GM18868 (cell line): ENCODE results near the gene ASB1.
"Not testable (repeated sequence)": the region's sequence is repeated elsewhere in the genome, so short reads cannot be mapped to it uniquely, and the experiment has no call there.

ENCODE experiments used
- ATAC-seq: cut with Tn5 transposase; IDR thresholded peaks from one replicate; pipeline ENCODE4 v1.9.1; 2021; ENCODE audit warnings: mild to moderate bottlenecking, moderate library complexity; ENCODE audit not compliant: unreplicated experiment

Gene ASB1

DNA sequence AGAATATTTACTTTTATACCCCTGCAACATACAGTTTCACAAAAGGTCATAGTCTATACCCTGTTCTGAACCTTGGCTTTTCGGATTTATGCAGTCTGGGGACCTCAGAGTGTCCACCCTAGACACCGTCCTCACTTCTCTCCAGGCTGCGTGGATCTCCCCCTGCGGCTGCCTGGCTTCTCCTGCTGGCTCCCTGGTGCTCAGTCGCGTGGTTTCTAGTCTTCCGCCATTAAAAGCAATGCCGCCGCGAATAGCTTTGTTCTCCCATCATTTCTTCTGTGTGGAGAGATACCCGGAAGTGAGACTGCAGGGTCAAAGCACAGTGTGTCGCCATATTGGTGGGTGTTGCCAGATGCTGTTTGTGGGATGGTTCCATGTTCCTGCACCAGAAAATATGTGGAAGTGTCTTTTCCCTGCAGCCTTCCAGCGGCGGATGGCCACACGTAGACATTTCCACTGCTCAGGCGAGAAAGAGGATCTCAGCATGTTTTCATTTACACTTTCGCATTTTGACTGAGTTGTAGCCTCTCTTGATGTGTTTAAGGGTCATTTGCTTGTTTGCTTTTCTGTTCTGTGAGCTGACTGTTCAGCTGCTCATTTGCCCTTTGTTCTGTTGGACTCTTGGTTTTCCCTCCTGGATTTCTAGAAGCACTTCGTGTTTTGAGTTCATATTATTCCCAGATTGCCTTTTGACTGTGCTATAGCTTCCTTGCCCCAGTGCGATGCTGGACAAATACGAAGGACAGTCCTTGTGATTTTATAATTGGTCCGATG, 22.9 kb upstream of the ASB1 start:
- no peak for ATAC-seq

DNA sequence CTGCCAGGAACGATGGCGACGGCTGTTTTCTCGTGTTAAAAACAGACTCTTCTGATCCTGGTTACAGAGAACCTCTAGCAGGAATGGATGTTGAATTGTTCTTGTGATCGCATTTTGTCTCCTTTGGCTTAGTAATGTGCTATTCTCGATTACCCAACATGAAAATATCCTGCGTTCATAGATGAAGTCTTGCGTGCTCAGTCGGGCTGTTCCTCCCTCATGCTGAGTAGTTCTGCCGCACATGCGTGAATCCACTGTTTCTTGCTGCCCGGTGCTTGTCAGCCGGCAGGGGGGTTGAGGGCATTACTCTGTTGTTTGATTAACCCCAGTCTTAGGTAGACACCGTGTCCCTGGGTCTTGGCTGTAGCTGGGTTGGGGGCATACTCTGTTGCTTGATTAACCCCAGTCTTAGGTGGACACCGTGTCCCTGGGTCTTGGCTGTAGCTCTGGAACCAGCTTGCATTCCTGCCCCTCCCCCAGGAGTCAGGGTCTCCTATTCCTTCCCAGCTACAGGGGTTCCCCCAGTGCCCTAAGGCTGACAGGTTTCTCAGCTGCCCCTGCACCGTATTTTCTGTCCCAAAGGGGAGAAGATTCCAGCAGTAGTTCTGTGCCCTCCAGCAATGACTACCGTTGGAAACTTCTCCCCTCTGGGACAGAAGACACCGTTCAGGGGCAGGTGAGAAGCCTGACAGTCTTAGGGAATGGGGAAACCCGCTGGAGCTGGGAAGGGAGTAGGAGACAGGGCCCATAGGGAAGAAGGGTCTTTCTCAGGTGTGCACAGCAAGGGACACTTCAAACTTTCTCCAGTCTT, 22.1 kb upstream of the ASB1 start:
- ATAC-seq = no peak

DNA sequence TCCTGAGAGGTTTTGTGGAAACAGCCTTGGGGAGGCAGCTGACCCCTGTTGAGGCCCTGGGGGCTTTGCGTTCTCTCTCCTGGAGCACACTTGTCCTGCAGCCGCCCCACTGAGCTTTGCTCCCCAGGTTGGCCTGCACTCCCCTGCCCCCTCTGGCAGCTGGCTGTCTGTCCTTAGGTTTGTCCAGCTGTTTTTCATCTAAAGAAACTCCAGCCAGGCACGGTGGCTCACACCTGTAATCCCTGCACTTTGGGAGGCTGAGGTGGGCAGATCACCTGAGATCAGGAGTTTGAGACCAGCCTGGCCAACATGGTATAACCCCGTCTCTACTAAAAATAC, 21.5 kb upstream of the ASB1 start:
- not testable (repeated sequence) for ATAC-seq

DNA sequence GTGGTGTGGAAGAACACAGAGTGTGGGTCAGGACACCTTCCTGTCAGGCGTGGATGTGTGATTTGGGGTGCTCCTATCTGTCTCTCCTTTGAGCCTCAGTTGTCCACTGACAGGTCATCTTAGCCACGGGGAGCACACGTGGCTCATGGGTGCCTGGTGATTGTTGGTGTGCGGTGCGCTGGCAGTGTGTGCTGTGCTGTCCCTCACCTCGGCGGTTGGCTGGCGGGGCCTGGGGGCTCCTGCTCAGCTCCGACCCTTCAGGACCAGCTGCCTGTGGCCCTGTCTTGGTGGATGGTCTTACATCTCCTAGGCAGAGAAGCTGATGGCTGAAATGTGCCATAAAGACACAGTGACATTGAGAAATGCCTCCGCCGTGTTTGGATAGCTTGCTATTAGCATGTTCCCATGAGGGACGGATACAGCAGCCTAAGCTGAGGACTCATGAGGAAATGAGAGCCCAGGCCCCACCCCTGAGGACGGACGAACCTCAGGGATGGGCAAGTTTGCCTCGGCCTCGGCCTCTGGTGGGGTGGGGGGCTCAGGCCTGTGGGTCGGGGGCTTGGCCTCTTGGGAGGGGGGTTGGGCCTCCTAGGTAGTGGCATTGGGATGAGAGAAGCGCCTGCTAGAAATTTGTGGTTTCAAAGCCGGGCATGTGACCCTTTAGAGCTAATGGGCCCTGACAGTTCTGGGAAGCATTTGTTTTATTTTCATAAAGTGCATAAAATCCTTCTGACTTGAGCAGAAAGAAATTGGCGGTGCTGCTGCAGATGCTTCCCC, 20.3 kb upstream of the ASB1 start:
- ATAC-seq = no peak

DNA sequence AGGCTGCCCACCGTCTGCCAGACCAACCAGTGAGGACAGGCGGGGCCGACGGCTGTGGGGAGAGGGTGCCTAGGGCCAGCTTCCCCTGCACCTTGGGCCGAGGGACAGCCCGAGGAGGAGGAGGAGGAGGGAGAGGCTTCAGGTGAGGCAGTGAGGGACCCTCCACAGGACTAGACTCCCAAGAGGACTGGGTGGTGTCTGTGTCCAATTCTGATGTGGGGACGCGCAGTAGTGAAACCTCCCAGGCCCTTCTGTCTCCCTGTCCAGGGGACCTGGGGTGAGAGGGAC, 19.8 kb upstream of the ASB1 start:
- ATAC-seq = no peak

GRCh38 chr2:238407566-238407965, 19.2 kb upstream of the ASB1 start:
- ATAC-seq = no peak

DNA sequence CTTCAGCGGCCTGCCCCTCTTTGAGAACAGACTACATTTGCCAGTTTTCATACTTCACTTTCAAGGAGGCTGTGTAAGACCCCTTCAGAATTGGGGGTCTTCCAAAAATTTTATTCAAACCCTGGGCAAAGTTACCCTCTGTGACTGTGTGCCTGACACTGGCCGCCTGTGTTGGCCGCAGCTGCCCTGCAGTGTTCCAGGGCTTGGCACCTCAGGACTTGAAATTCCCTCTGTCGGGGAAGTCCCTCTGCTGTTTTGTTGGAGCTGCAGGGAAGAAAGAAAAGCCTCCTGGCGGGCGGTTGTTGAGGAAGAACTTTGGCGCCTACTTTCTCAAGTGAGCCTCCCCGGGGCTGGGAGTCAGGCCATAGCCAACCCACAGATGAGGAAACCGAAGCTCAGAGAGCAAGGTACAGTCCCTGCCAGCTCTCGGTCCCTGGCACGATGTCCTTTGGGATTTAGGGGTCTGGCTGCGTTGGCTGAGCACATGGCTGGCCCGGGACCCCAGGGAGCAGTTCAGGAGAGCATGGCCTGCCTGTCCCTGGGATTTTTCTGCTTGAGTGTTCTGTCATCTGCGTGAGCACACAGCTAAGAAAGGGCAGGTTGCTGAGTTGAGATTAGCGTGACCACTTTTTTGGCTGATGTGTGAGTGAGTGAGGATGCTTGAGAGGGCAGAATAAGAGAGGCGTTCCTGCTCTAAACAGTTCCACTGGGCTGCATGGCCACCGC, 17.9 kb upstream of the ASB1 start:
- ATAC-seq = no peak

DNA sequence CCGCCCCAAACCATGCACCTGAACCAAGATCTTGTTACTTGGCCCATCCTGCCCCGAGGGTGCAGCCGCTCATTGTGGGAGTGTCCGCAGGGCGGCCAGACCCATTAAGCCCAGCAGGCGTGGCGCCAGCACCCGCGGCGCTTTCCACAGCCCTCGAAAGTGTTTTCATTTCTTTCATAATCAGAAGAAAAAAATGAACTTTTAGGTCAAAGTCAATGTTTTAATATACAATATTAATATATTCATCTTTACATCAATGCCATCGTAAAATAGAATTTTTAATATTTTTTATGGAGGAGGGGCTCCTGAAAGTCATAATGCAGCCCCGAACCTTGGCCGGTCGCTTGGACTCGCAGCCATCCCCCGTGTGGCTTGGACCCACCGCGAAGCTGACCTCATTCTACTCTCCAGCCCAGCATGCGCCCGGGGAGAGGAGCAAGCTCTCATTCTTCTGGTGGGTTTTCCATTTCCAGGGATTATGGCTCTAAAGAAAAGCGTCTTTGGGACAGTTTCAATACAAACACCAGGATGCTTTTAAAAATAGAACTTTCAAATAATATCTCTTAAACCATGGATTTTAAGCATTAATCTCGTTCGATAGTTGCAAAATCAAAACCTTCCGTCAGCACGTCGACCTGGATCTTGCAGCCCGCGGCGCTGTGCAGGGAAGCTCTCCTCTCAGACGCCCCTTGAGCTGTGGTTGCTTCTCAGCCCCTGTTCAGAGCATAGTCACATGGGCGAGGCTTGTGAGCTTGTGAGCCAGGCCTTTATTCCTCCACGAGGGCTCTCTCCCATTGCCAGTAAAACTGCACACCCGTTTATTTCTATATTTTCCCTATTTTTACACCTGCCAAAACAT, 17.2 kb upstream of the ASB1 start:
- no peak for ATAC-seq

- ATAC-seq = no peak
Measured at GRCh38 chr2:238412067-238412767, 14.5 kb upstream of the ASB1 start.

GRCh38 chr2:238413368-238413767, 13.4 kb upstream of the ASB1 start:
- ATAC-seq = no peak

DNA sequence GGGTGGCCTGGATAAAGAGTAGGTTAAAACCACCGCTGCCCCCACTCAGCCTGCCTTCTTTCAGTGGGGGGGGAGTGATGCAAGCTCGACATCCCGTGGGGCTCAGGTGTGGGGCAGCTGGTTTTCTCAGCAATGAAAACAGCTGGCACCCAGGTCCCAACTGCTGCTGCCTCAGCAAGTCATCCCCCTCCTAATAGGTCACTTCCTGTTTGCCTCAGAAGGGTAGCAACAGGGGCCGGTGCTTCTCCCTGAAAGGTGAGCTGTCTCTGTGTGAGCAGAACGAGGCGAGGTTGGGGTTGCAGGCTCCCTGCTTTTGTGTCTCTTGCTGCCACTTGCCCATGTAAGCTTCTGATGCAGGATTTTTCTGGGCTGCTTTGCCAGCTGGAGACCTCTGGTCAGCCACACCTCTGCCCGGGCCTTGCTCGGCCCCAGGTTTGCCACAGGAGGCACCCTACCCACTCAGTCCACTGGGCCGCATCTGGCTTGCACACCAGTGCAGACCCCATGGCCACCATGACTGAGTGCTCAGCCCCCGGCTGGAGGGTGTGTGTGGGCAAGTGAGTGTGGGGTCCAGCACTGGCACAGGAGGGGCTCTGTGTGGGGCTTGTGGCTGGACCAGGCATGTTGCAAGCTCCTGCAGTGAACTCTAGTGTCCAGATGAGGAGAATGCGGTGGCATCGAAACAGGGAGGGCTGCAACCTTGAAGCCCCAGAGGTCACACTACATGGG, 11.5 kb upstream of the ASB1 start:
- no peak for ATAC-seq

- no peak for ATAC-seq
Measured at GRCh38 chr2:238415893-238416292, 10.8 kb upstream of the ASB1 start.

GRCh38 chr2:238418196-238418998, 8.3 kb upstream of the ASB1 start:
- ATAC-seq = no peak

- ATAC-seq = no peak
Measured at GRCh38 chr2:238418999-238419546, 7.7 kb upstream of the ASB1 start.

GRCh38 chr2:238420442-238420841, 6.3 kb upstream of the ASB1 start:
- no peak for ATAC-seq

- no peak for ATAC-seq
Measured at GRCh38 chr2:238420878-238421694, 5.6 kb upstream of the ASB1 start.

- no peak for ATAC-seq
Measured at GRCh38 chr2:238421695-238422035, 5.1 kb upstream of the ASB1 start.
